LNCaP clone FGC (cell line): ENCODE data around the gene ATP5F1E.

ENCODE experiments used
- DNase-seq: peaks from one replicate; pipeline ENCODE4 v3.0.0-alpha.2; 2011; ENCODE audit warnings: low read depth
- H3K4me3 ChIP-seq: 2 replicates; pipeline ENCODE4 v1.5.1; 2011; ENCODE audit warnings: mild to moderate bottlenecking, low read depth, low read length, control low read depth
- TF ChIP-seq, protein P1 (sequence below): IDR thresholded peaks from 2 replicates; pipeline ENCODE4 v1.5.1; 2012; ENCODE audit warnings: mild to moderate bottlenecking; ENCODE audit not compliant: control insufficient read depth, insufficient read depth; ENCODE audit errors: extremely low read depth

The ATP5F1E gene

DNA sequence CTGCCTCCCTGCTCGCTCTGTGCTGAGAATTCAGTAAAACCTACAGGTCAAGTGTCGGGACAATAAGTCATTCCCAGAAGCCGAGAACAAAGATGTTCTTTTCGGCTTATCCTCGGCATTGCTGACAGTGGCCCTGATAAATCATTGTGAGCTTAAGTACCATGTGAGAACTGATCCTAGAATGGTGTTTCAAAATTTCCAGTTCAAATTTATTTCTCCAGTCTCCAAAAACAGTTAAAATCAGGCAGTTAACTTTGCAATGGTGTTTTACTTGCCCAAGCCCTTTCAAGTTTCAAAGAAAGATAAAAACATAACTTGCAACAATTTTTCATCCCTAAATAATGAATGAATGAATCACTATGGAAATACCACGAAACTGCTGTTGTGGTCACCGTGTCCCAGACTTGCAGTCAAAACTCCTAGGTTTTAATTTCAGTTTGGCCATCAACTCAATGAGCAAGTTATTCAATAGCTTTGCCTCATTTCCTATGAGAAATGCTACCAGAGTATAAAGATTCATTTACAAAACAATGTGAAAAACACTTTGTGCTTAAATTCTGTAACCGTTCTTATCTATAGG, 4.3 kb downstream of the ATP5F1E start:
- TF ChIP-seq, protein P1, sequence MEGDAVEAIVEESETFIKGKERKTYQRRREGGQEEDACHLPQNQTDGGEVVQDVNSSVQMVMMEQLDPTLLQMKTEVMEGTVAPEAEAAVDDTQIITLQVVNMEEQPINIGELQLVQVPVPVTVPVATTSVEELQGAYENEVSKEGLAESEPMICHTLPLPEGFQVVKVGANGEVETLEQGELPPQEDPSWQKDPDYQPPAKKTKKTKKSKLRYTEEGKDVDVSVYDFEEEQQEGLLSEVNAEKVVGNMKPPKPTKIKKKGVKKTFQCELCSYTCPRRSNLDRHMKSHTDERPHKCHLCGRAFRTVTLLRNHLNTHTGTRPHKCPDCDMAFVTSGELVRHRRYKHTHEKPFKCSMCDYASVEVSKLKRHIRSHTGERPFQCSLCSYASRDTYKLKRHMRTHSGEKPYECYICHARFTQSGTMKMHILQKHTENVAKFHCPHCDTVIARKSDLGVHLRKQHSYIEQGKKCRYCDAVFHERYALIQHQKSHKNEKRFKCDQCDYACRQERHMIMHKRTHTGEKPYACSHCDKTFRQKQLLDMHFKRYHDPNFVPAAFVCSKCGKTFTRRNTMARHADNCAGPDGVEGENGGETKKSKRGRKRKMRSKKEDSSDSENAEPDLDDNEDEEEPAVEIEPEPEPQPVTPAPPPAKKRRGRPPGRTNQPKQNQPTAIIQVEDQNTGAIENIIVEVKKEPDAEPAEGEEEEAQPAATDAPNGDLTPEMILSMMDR: no peak
- no peak overlapping the region for H3K4me3 ChIP-seq
- DNase-seq: no peak

DNA sequence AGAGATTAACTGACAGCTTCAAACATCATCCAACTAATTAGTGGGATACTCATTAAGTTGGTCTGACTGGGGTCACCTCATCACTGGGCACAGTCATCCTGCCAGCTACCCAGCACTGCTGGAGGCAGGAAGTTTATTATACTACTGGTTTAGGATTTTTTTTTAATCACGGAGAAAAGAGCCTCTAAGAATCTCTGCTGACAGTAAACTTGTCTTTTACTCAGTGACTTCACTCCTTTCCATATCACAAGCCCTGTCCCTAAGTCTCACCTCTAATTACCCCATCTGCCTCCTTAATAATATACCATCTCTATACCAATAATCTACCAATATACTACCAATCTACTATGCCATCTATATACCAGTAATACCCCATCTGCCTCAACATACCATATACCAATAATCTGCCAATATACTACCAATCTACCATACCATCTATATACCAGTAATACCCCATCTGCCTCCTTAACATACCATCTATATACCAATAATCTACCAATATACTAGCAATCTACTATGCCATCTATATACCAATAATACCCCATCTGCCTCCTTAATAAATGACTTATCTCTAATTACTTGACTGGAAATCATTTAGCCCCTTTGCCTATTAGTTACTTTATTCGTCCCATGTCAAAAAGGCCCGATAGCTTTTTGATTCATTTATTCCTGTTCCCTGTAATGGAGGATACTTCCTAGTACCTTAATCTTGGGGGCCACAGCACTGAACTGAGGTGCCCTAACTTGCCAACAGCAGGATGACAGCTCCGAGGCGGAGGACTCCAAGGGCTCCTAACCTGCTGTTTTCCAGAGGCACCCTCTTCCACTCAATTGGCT, 5.0 kb downstream of the ATP5F1E start:
- TF ChIP-seq, protein P1: no peak
- no peak for DNase-seq
- H3K4me3 ChIP-seq: no peak overlapping the region

DNA sequence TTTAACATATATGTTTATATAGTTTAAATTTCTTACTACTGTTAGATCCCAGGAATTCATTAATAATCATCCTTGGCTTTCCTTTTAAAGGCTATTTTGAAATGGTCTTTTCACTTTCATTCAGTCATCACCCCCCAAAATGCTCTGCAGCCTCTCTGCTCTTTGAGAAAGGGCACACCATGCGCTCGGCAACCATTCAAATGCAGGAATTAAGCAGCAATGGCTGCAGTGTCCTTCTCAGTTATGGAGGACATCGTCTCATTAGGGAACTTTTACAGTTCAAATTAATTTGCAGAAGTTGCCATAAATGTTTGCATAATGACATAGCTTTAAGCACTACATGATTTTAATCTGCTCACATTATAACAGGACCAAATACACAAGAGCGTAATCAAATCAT, 6.6 kb downstream of the ATP5F1E start:
- DNase-seq: no peak
- TF ChIP-seq, protein P1: no peak
- no peak overlapping the region for H3K4me3 ChIP-seq

DNA sequence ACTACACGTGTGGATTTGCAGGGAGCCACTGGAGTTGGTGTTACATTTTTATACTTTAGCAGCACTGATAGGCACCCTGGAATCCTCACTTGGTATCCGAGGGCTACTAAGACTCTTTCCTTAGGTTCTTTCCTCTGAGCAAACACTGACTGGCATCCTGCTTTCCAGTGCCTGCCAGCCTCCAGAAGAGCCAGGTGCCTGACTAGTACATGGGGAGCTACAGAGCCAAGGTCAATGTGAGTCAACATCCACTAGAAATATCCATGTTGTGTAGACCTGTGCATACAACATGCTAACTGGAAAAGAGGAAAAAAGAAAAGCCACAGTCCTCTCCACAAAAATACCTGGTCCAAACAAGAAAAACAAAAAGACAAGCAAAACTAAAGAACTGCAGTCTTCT, 7.0 kb downstream of the ATP5F1E start:
- no peak overlapping the region for H3K4me3 ChIP-seq
- TF ChIP-seq, protein P1: no peak
- DNase-seq: no peak

DNA sequence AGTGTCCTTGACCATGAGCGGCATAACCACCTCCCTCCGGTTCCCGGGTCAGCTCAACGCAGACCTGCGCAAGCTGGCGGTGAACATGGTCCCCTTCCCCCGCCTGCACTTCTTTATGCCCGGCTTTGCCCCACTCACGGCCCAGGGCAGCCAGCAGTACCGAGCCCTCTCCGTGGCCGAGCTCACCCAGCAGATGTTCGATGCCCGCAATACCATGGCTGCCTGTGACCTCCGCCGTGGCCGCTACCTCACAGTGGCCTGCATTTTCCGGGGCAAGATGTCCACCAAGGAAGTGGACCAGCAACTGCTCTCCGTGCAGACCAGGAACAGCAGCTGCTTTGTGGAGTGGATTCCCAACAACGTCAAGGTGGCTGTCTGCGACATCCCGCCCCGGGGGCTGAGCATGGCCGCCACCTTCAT, 8.0 kb downstream of the ATP5F1E start:
- DNase-seq: no peak
- TF ChIP-seq, protein P1: no peak
- H3K4me3 ChIP-seq: no peak overlapping the region

DNA sequence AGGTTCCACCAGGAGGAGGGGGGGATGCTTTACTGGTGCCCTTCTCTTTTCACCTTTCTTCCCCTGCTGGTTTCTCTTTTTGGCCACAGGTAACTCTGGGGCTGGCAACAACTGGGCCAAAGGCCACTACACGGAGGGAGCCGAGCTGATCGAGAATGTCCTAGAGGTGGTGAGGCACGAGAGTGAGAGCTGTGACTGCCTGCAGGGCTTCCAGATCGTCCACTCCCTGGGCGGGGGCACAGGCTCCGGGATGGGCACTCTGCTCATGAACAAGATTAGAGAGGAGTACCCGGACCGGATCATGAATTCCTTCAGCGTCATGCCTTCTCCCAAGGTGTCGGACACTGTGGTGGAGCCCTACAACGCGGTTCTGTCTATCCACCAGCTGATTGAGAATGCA, 8.5 kb downstream of the ATP5F1E start:
- TF ChIP-seq, protein P1: no peak
- H3K4me3 ChIP-seq: no peak overlapping the region
- DNase-seq: no peak
